GM12873 (cell line): ENCODE data around the gene MYO15B.

Experiments used
- CTCF ChIP-seq: IDR thresholded peaks from 2 replicates; pipeline ENCODE4 v1.5.1; 2012; ENCODE audit warnings: low read depth, mild to moderate bottlenecking, moderate library complexity, low read length, control low read depth; ENCODE audit not compliant: insufficient read depth; ENCODE audit errors: missing control alignments

The MYO15B gene

GRCh38 chr17:75547091-75547490 lies 40.5 kb upstream of the MYO15B start:
- TF ChIP-seq CTCF, result no peak

GRCh38 chr17:75548813-75549212 lies 38.8 kb upstream of the MYO15B start:
- TF ChIP-seq CTCF, result no peak

GRCh38 chr17:75549246-75550138 lies 38.1 kb upstream of the MYO15B start:
- TF ChIP-seq CTCF, result no peak

GRCh38 chr17:75550139-75550465 lies 37.5 kb upstream of the MYO15B start:
- TF ChIP-seq CTCF, result no peak

GRCh38 chr17:75551266-75551665 lies 36.3 kb upstream of the MYO15B start:
- TF ChIP-seq CTCF, result no peak

GRCh38 chr17:75552425-75553294 lies 34.9 kb upstream of the MYO15B start:
- TF ChIP-seq CTCF, result no peak
